ENCODE results near the gene ZBP1.

Gene ZBP1, protein sequence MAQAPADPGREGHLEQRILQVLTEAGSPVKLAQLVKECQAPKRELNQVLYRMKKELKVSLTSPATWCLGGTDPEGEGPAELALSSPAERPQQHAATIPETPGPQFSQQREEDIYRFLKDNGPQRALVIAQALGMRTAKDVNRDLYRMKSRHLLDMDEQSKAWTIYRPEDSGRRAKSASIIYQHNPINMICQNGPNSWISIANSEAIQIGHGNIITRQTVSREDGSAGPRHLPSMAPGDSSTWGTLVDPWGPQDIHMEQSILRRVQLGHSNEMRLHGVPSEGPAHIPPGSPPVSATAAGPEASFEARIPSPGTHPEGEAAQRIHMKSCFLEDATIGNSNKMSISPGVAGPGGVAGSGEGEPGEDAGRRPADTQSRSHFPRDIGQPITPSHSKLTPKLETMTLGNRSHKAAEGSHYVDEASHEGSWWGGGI

GRCh38 chr20:57620274-57620990, at the start of gene ZBP1:
TSS of gene ZBP1 (minus strand) at chr20:57620426. CDS start at chr20:57620295, 131 bp downstream.
- H3K9ac ChIP-seq (ENCODE audit: low read length) = no peak within 1 kb of the TSS
- no peaks in the 10 kb centered on the region for H3K36me3 ChIP-seq (ENCODE audit: control insufficient read depth, insufficient read depth, low read length)
- no peak within 1 kb of the TSS for H3K4me3 ChIP-seq (ENCODE audit: low read depth, low read length)
- no peaks in the 10 kb centered on the region for H3K4me1 ChIP-seq (ENCODE audit: control insufficient read depth, insufficient read depth, low read length)
- no peak within 1 kb of the TSS for H3K27ac ChIP-seq (ENCODE audit: low read depth, low read length)
- H3K27me3 ChIP-seq (ENCODE audit: control insufficient read depth, insufficient read depth, low read length) = no peaks in the 10 kb centered on the region; the same call in 1 of the 2 replicates
- peaks cover 11% of the 10 kb centered on the region; the same call in 1 of the 2 replicates for H3K9me3 ChIP-seq (ENCODE audit: control insufficient read depth, insufficient read depth, low read depth, low read length)

DNA sequence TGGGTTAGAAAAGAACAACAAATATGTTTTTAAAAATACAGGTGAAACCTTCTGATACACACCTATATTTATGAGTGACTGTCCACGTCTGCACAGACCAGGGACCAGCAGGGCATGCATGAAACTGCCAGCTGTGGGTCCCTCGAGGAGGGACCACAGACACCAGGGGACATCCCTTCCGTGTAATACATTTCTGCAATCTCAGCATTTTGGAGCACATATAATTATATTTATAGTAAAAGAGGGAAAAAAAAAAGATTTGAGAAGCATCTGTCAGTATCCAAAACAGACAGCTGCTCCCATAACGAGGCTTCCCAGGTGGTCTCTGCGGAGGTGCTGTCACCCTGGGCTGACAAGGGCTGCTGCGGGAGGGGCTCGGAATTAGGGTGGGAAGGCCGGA, 49.4 kb upstream of the ZBP1 start:
- Histone ChIP-seq H3K4me3 (ENCODE audit: low read depth, low read length) (no peak overlapping the region), H3K9ac (ENCODE audit: low read length) (no peak overlapping the region), H3K36me3 (ENCODE audit: control insufficient read depth, insufficient read depth, low read length) (peaks cover 4% of the 10 kb centered on the region; the same call in 1 of the 2 replicates), H3K27ac (ENCODE audit: low read depth, low read length) (no peak overlapping the region), H3K9me3 (ENCODE audit: control insufficient read depth, insufficient read depth, low read depth, low read length) (no peaks in the 10 kb centered on the region), H3K4me1 (ENCODE audit: control insufficient read depth, insufficient read depth, low read length) (peaks cover 26% of the 10 kb centered on the region), H3K27me3 (ENCODE audit: control insufficient read depth, insufficient read depth, low read length) (no peaks in the 10 kb centered on the region)

- no peak overlapping the region for H3K9ac ChIP-seq (ENCODE audit: low read length)
- H3K27ac ChIP-seq (ENCODE audit: low read depth, low read length) = no peak overlapping the region
- no peaks in the 10 kb centered on the region for H3K27me3 ChIP-seq (ENCODE audit: control insufficient read depth, insufficient read depth, low read length)
- peaks cover 22% of the 10 kb centered on the region for H3K4me1 ChIP-seq (ENCODE audit: control insufficient read depth, insufficient read depth, low read length)
- H3K4me3 ChIP-seq (ENCODE audit: low read depth, low read length) = no peak overlapping the region
- H3K36me3 ChIP-seq (ENCODE audit: control insufficient read depth, insufficient read depth, low read length) = peaks cover 4% of the 10 kb centered on the region; the same call in 1 of the 2 replicates
- no peaks in the 10 kb centered on the region for H3K9me3 ChIP-seq (ENCODE audit: control insufficient read depth, insufficient read depth, low read depth, low read length)
Observed at GRCh38 chr20:57667924-57668782, 47.9 kb upstream of the ZBP1 start.

DNA sequence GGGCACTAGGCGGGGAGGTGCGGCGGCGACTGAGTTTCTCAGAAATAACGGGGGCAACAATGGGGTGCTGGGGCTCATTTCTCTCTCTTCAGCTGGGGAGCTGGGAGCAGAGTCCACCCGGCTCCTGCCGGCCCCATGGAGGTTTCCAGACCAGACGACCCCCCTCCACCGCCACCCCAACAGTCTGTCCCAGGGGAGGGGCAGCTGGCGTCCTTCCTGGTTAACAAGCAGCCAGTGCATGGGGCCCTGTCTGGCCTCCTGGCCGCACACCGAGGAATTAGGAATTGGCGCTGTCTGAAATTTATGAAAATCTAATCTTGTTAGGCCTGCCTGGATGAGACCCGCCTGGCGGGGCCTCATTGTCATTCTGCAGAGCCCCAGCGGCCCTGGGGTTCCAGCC, 47.2 kb upstream of the ZBP1 start:
- Histone ChIP-seq H3K27ac (ENCODE audit: low read depth, low read length) (no peak overlapping the region), H3K27me3 (ENCODE audit: control insufficient read depth, insufficient read depth, low read length) (no peaks in the 10 kb centered on the region), H3K9ac (ENCODE audit: low read length) (no peak overlapping the region), H3K4me3 (ENCODE audit: low read depth, low read length) (no peak overlapping the region), H3K4me1 (ENCODE audit: control insufficient read depth, insufficient read depth, low read length) (peaks cover 23% of the 10 kb centered on the region), H3K9me3 (ENCODE audit: control insufficient read depth, insufficient read depth, low read depth, low read length) (no peaks in the 10 kb centered on the region), H3K36me3 (ENCODE audit: control insufficient read depth, insufficient read depth, low read length) (peaks cover 4% of the 10 kb centered on the region; the same call in 1 of the 2 replicates)

DNA sequence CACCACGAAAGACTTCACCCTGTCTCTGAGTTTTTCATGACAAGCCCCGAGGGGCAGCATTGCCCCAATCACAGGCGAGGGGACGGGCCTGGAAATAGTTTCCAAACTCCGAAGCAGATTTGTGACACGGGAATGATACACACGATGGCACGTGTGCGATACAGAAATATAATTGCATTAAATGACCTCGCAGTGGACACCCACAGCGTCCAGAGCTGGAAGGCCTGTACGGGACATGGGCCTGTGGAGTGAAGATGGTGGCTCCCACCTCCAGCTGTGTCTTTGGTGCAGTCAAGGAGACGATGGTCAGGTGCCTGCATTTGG, 46.6 kb upstream of the ZBP1 start:
- Histone ChIP-seq H3K36me3 (ENCODE audit: control insufficient read depth, insufficient read depth, low read length) (peaks cover 4% of the 10 kb centered on the region; the same call in 1 of the 2 replicates), H3K4me3 (ENCODE audit: low read depth, low read length) (no peak overlapping the region), H3K27ac (ENCODE audit: low read depth, low read length) (no peak overlapping the region), H3K9ac (ENCODE audit: low read length) (no peak overlapping the region), H3K27me3 (ENCODE audit: control insufficient read depth, insufficient read depth, low read length) (no peaks in the 10 kb centered on the region), H3K4me1 (ENCODE audit: control insufficient read depth, insufficient read depth, low read length) (peaks cover 25% of the 10 kb centered on the region), H3K9me3 (ENCODE audit: control insufficient read depth, insufficient read depth, low read depth, low read length) (no peaks in the 10 kb centered on the region)

- Histone ChIP-seq H3K36me3 (ENCODE audit: control insufficient read depth, insufficient read depth, low read length) (peaks cover 4% of the 10 kb centered on the region; the same call in 1 of the 2 replicates), H3K9ac (ENCODE audit: low read length) (no peak overlapping the region), H3K4me3 (ENCODE audit: low read depth, low read length) (no peak overlapping the region), H3K9me3 (ENCODE audit: control insufficient read depth, insufficient read depth, low read depth, low read length) (no peaks in the 10 kb centered on the region), H3K27ac (ENCODE audit: low read depth, low read length) (no peak overlapping the region), H3K4me1 (ENCODE audit: control insufficient read depth, insufficient read depth, low read length) (peaks cover 25% of the 10 kb centered on the region), H3K27me3 (ENCODE audit: control insufficient read depth, insufficient read depth, low read length) (no peaks in the 10 kb centered on the region)
Observed at GRCh38 chr20:57666106-57666833, 46.0 kb upstream of the ZBP1 start.

DNA sequence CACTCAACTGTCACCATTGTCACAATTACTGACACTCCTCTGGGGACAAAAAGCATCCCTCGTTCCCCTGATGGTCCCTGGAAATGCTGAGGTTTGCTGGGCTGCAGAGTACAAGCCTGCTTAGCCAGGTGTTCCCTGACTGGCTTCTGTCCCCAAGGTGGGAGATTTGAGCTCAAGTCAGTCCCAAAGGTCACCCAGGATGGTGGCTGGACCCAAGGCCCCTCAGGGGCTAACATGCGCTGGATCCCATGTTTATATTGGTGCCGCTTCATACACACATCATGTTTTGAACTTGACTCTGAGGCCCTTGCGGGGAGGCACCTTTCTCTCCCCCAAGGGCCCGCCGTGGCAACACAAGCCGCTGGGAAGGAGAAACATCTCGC, 45.4 kb upstream of the ZBP1 start:
- Histone ChIP-seq H3K9ac (ENCODE audit: low read length) (no peak overlapping the region), H3K27ac (ENCODE audit: low read depth, low read length) (no peak overlapping the region), H3K27me3 (ENCODE audit: control insufficient read depth, insufficient read depth, low read length) (no peaks in the 10 kb centered on the region), H3K4me1 (ENCODE audit: control insufficient read depth, insufficient read depth, low read length) (peaks cover 25% of the 10 kb centered on the region), H3K4me3 (ENCODE audit: low read depth, low read length) (no peak overlapping the region), H3K9me3 (ENCODE audit: control insufficient read depth, insufficient read depth, low read depth, low read length) (no peaks in the 10 kb centered on the region), H3K36me3 (ENCODE audit: control insufficient read depth, insufficient read depth, low read length) (peaks cover 4% of the 10 kb centered on the region; the same call in 1 of the 2 replicates)

GRCh38 chr20:57664924-57665588, 44.8 kb upstream of the ZBP1 start:
- Histone ChIP-seq H3K4me1 (ENCODE audit: control insufficient read depth, insufficient read depth, low read length) (peaks cover 22% of the 10 kb centered on the region), H3K4me3 (ENCODE audit: low read depth, low read length) (no peak overlapping the region), H3K9ac (ENCODE audit: low read length) (no peak overlapping the region), H3K27me3 (ENCODE audit: control insufficient read depth, insufficient read depth, low read length) (no peaks in the 10 kb centered on the region), H3K27ac (ENCODE audit: low read depth, low read length) (no peak overlapping the region), H3K36me3 (ENCODE audit: control insufficient read depth, insufficient read depth, low read length) (peaks cover 4% of the 10 kb centered on the region; the same call in 1 of the 2 replicates), H3K9me3 (ENCODE audit: control insufficient read depth, insufficient read depth, low read depth, low read length) (no peaks in the 10 kb centered on the region)

DNA sequence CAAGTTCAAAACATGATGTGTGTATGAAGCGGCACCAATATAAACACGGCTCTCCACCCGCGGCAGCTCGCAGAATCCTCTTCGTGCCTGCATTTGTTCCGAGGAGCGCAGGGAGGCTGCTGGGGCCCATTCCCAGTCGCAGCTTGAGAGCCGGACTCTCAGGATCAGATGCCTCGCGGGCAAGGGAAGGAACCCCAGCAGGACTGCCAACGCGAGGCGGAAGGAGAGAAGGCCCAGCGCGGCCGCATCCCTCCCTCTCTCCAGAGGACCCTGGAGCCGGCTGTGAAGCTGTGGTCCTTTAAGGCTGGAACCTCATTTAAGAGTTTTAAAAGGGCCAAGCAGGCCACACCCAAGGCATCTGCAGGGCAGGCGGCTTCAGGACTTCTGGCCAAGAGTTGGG, 44.2 kb upstream of the ZBP1 start:
- H3K4me3 ChIP-seq (ENCODE audit: low read depth, low read length) = no peak overlapping the region
- no peak overlapping the region for H3K27ac ChIP-seq (ENCODE audit: low read depth, low read length)
- H3K4me1 ChIP-seq (ENCODE audit: control insufficient read depth, insufficient read depth, low read length) = peaks cover 22% of the 10 kb centered on the region
- no peaks in the 10 kb centered on the region for H3K27me3 ChIP-seq (ENCODE audit: control insufficient read depth, insufficient read depth, low read length)
- H3K9ac ChIP-seq (ENCODE audit: low read length) = no peak overlapping the region
- no peaks in the 10 kb centered on the region for H3K9me3 ChIP-seq (ENCODE audit: control insufficient read depth, insufficient read depth, low read depth, low read length)
- peaks cover 6% of the 10 kb centered on the region for H3K36me3 ChIP-seq (ENCODE audit: control insufficient read depth, insufficient read depth, low read length)

Data from HUES6 (cell line).